Loucy (cell line): ENCODE measurements around the gene GOLGA6L7.

ENCODE experiments used
- H2AFZ ChIP-seq: fragments of 200-600 bp; sonication (generic); 2 replicates; pipeline ENCODE4 v1.6.0; 2016; ENCODE audit warnings: antibody characterized with exemption, mild to moderate bottlenecking, low read length, moderate library complexity
- H3F3A ChIP-seq: fragments of 200-600 bp; 2 replicates; pipeline ENCODE4 v1.6.0; 2016; ENCODE audit warnings: antibody characterized with exemption, low read depth, mild to moderate bottlenecking
- H3K27me3 ChIP-seq: fragments of 200-600 bp; sonication (generic); 2 replicates; pipeline ENCODE4 v1.6.1; 2014; ENCODE audit warnings: low read length, mild to moderate bottlenecking; ENCODE audit not compliant: insufficient read depth, poor library complexity, severe bottlenecking
- H3K36me3 ChIP-seq: fragments of 200-600 bp; sonication (generic); 2 replicates; pipeline ENCODE4 v1.6.1; 2016; ENCODE audit warnings: low read length; ENCODE audit not compliant: insufficient read depth
- H3K4me1 ChIP-seq: fragments of 200-600 bp; sonication (generic); 2 replicates; pipeline ENCODE4 v1.5.1; 2014; ENCODE audit warnings: low read length, mild to moderate bottlenecking; ENCODE audit not compliant: insufficient read depth, poor library complexity, severe bottlenecking
- H3K4me2 ChIP-seq: fragments of 200-600 bp; sonication (generic); 2 replicates; pipeline ENCODE4 v1.6.0; 2014; ENCODE audit warnings: antibody characterized with exemption, low read length, low read depth, mild to moderate bottlenecking; ENCODE audit not compliant: poor library complexity, severe bottlenecking
- H3K4me3 ChIP-seq: fragments of 200-600 bp; sonication (generic); 2 replicates; pipeline ENCODE4 v1.5.1; 2014; ENCODE audit warnings: low read length, mild to moderate bottlenecking, mixed read lengths; ENCODE audit not compliant: poor library complexity, severe bottlenecking
- H3K79me2 ChIP-seq: fragments of 200-600 bp; sonication (generic); 2 replicates; pipeline ENCODE4 v1.6.1; 2014; ENCODE audit warnings: low read length; ENCODE audit not compliant: insufficient read depth
- H3K9ac ChIP-seq: fragments of 200-600 bp; sonication (generic); 2 replicates; pipeline ENCODE4 v1.6.0; 2014; ENCODE audit warnings: mild to moderate bottlenecking, low read depth, low read length, moderate library complexity; ENCODE audit not compliant: poor library complexity, severe bottlenecking
- H3K9me2 ChIP-seq: fragments of 200-600 bp; sonication (generic); replicated peaks from 2 replicates; pipeline ENCODE4 v1.6.1; 2016; ENCODE audit warnings: low read depth, low read length, mixed read lengths
- H3K9me3 ChIP-seq: fragments of 200-600 bp; sonication (generic); 2 replicates; pipeline ENCODE4 v1.6.1; 2014; ENCODE audit warnings: mild to moderate bottlenecking, antibody characterized with exemption, low read length, low read depth; ENCODE audit not compliant: insufficient read depth
- H4K20me1 ChIP-seq: fragments of 200-600 bp; sonication (generic); 2 replicates; pipeline ENCODE4 v1.6.0; 2014; ENCODE audit warnings: antibody characterized with exemption, low read length, mild to moderate bottlenecking; ENCODE audit not compliant: insufficient read depth, poor library complexity, severe bottlenecking
- EZH2phosphoT487 ChIP-seq: fragments of 200-600 bp; IDR thresholded peaks from 2 replicates; pipeline ENCODE4 v1.6.1; 2018; ENCODE audit warnings: antibody characterized with exemption, mild to moderate bottlenecking, moderate library complexity, borderline replicate concordance
- TF ChIP-seq, protein P1 (sequence below): fragments of 200-600 bp; sonication (generic); conservative IDR thresholded peaks from 2 replicates; pipeline ENCODE4 v1.5.1; 2014; ENCODE audit warnings: mild to moderate bottlenecking, antibody characterized with exemption, low read length

GOLGA6L7 gene

DNA sequence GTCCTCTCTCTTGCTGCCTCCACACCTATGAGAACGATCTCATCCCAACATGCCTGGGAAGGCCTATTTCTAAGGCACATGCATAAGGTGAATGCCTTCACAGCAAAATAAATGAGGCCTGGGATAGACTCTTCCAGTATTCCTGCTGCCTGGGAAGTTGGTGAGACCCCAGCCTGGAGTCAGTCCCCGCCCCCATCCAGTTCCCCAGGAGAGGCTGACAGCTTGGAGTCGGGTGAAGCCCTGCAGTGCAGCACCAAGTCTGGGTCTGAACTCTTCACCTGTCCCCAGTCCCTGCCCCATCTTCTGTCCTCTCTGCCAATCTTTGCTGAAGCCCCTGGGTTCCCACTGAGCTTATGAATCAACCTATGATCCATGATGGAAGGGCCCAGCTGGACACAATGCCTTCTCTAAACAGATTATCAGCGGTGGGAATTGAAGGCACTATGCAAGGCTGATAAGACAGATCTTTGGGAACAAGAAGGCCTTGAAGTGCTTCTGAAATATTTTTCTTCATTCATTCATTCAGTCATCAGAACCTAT is 27.1 kb upstream of the GOLGA6L7 start:
- no peaks in the 10 kb centered on the region for H3F3A ChIP-seq
- no peaks in the 10 kb centered on the region for H3K27me3 ChIP-seq
- no peaks in the 10 kb centered on the region for H3K36me3 ChIP-seq
- no peak for TF ChIP-seq EZH2phosphoT487
- TF ChIP-seq, protein P1, sequence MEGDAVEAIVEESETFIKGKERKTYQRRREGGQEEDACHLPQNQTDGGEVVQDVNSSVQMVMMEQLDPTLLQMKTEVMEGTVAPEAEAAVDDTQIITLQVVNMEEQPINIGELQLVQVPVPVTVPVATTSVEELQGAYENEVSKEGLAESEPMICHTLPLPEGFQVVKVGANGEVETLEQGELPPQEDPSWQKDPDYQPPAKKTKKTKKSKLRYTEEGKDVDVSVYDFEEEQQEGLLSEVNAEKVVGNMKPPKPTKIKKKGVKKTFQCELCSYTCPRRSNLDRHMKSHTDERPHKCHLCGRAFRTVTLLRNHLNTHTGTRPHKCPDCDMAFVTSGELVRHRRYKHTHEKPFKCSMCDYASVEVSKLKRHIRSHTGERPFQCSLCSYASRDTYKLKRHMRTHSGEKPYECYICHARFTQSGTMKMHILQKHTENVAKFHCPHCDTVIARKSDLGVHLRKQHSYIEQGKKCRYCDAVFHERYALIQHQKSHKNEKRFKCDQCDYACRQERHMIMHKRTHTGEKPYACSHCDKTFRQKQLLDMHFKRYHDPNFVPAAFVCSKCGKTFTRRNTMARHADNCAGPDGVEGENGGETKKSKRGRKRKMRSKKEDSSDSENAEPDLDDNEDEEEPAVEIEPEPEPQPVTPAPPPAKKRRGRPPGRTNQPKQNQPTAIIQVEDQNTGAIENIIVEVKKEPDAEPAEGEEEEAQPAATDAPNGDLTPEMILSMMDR: no peak
- H3K4me2 ChIP-seq: no peak overlapping the region
- H3K9ac ChIP-seq: no peak overlapping the region
- peaks cover 10% of the 10 kb centered on the region for H3K4me1 ChIP-seq
- H3K9me3 ChIP-seq: no peaks in the 10 kb centered on the region
- H3K4me3 ChIP-seq: no peak overlapping the region
- H3K9me2 ChIP-seq: no peaks in the 10 kb centered on the region
- H3K79me2 ChIP-seq: no peaks in the 10 kb centered on the region
- no peak overlapping the region for H2AFZ ChIP-seq
- no peaks in the 10 kb centered on the region for H4K20me1 ChIP-seq

DNA sequence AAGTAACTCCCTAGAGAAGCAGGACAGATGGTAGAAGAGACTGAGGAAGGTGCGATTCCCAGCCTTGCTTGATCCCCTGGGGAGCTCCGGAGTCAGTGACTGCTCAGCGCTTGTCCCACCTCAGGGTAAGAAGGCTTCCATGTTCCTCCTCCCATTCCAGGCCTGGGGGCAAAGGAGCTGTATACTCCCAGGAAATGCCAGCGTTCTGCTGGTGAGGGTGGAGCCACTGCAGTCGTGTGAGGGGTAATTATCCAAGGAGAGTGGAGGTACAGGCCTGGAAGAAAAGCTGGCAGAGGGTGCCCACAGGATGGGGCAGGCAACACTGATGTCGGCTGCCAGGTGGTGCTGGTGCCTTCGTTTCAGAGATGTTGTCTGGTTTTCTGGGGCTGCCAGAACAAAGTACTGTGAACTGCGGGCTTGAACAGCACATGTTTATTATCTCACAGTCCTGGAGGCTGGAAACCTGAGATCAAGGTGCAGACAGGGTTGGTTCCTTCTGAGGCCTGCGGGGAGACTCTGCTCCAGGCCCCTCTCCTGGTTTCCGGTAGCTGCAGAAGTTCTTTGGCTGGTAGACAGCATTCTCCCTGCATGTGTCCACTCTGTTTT is 25.2 kb upstream of the GOLGA6L7 start:
- Histone ChIP-seq H3K4me2 (no peak overlapping the region), H3K9me2 (no peaks in the 10 kb centered on the region), H2AFZ (0 out of 2 replicates have a peak overlapping the region, but pooled peaks have one; percentile 38), H3K79me2 (no peaks in the 10 kb centered on the region), H3K9me3 (no peaks in the 10 kb centered on the region), H3K27me3 (no peaks in the 10 kb centered on the region), H3K36me3 (no peaks in the 10 kb centered on the region), H3K4me1 (peaks cover 10% of the 10 kb centered on the region), H3K9ac (peak overlapping the region; percentile 30), H3F3A (no peaks in the 10 kb centered on the region), H3K4me3 (no peak overlapping the region), H4K20me1 (no peaks in the 10 kb centered on the region)
- TF ChIP-seq, protein P1: peak; percentile 57
- no peak for TF ChIP-seq EZH2phosphoT487

DNA sequence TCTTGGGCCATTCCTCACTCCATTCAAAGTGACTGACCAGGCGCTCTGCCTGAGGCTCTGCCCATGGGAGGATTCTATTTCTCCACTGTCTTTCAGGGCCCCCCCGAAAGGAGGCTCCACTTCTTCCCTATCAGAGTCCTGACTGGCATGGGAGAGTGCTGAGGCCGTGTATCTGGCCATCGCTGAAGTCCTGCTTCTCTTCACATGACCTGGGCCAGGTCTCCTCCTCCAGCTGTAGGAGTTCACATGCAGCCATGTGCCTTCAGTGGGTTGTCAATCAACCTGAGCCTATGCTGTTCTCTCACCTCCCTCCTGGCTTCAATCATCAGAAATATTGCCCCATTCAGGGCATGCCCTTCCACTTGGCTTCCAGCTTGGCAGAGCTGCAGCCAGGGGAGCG is 24.6 kb upstream of the GOLGA6L7 start:
- Histone ChIP-seq H3K4me2 (no peak overlapping the region), H3K36me3 (no peaks in the 10 kb centered on the region), H3K9ac (no peak overlapping the region), H3K79me2 (no peaks in the 10 kb centered on the region), H3K9me2 (no peaks in the 10 kb centered on the region), H3F3A (no peaks in the 10 kb centered on the region), H2AFZ (no peak overlapping the region), H3K4me1 (peaks cover 10% of the 10 kb centered on the region), H4K20me1 (no peaks in the 10 kb centered on the region), H3K9me3 (no peaks in the 10 kb centered on the region), H3K4me3 (no peak overlapping the region), H3K27me3 (no peaks in the 10 kb centered on the region)
- TF ChIP-seq, protein P1: no peak
- TF ChIP-seq EZH2phosphoT487: no peak
